Mesodermal cell (in vitro differentiated cells): ENCODE data around the gene MKS1.

Source experiments
- H3K27ac ChIP-seq: 2 replicates; pipeline ENCODE4 v1.7.0; 2013; ENCODE audit warnings: mild to moderate bottlenecking, low read depth, low read length, moderate library complexity; ENCODE audit not compliant: severe bottlenecking
- H3K36me3 ChIP-seq: 2 replicates; pipeline ENCODE4 v1.7.1; 2013; ENCODE audit warnings: mild to moderate bottlenecking, low read length, moderate library complexity; ENCODE audit not compliant: control insufficient read depth, insufficient read depth
- H3K4me1 ChIP-seq: one replicate; pipeline ENCODE4 v1.7.1; 2013; ENCODE audit warnings: mild to moderate bottlenecking, low read length; ENCODE audit not compliant: insufficient read depth, control insufficient read depth, poor library complexity, severe bottlenecking
- H3K4me3 ChIP-seq: 2 replicates; pipeline ENCODE4 v1.7.0; 2013; ENCODE audit warnings: low read length, control low read depth, mild to moderate bottlenecking; ENCODE audit not compliant: insufficient read depth, poor library complexity, severe bottlenecking; ENCODE audit errors: extremely low read depth
- H3K9me3 ChIP-seq: 2 replicates; pipeline ENCODE4 v1.7.1; 2013; ENCODE audit warnings: mild to moderate bottlenecking, low read length, moderate library complexity; ENCODE audit not compliant: control insufficient read depth
- WGBS, 2 experiments: methylation state at CpG; one replicate each; pipeline ENCODE4 v1.1.5; 2013; ENCODE audit warnings: missing lambda C conversion rate in 2 of 2; ENCODE audit not compliant: insufficient coverage in 2 of 2; 5-methylcytosine and 5-hydroxymethylcytosine counted together

The MKS1 gene

GRCh38 chr17:58202859-58203258 lies 16.2 kb downstream of the MKS1 start:
- no peak overlapping the region for H3K27ac ChIP-seq
- H3K9me3 ChIP-seq: no peaks in the 10 kb centered on the region
- no peak overlapping the region for H3K4me3 ChIP-seq
- H3K4me1 ChIP-seq: no peaks in the 10 kb centered on the region
- 93 to 95% methylated on average over 7 of the region's 7 CpGs for WGBS, 2 experiments
- peaks cover 20% of the 10 kb centered on the region for H3K36me3 ChIP-seq

GRCh38 chr17:58200024-58200633 lies 18.9 kb downstream of the MKS1 start:
- WGBS, 2 experiments: 55 to 67% methylated on average over 13 to 14 of the region's 14 CpGs
- no peaks in the 10 kb centered on the region for H3K4me1 ChIP-seq

GRCh38 chr17:58196610-58197009 lies 22.4 kb downstream of the MKS1 start:
- Histone ChIP-seq H3K36me3 (no peaks in the 10 kb centered on the region), H3K9me3 (no peaks in the 10 kb centered on the region), H3K4me1 (no peaks in the 10 kb centered on the region), H3K27ac (no peak overlapping the region), H3K4me3 (no peak overlapping the region)
- 97 to 100% methylated on average over 2 to 5 of the region's 7 CpGs for WGBS, 2 experiments

More at GRCh38 chr17:58200024-58200633, 18.9 kb downstream of the MKS1 start:
- Histone ChIP-seq H3K4me3 (no peak overlapping the region), H3K36me3 (peaks cover 3% of the 10 kb centered on the region), H3K9me3 (no peaks in the 10 kb centered on the region), H3K27ac (no peak overlapping the region)

GRCh38 chr17:58195518-58196123 lies 23.4 kb downstream of the MKS1 start:
- Histone ChIP-seq H3K4me1 (no peaks in the 10 kb centered on the region), H3K27ac (no peak overlapping the region), H3K36me3 (no peaks in the 10 kb centered on the region), H3K9me3 (no peaks in the 10 kb centered on the region), H3K4me3 (no peak overlapping the region)
- WGBS, 2 experiments: 80 to 100% methylated on average over 1 to 2 of the region's 5 CpGs

- Histone ChIP-seq H3K4me3 (no peak overlapping the region), H3K36me3 (no peaks in the 10 kb centered on the region), H3K27ac (no peak overlapping the region), H3K4me1 (no peaks in the 10 kb centered on the region), H3K9me3 (no peaks in the 10 kb centered on the region)
- 80 to 94% methylated on average over 16 to 17 of the region's 18 CpGs for WGBS, 2 experiments
Measured at GRCh38 chr17:58193641-58194255, 25.3 kb downstream of the MKS1 start.

- H3K9me3 ChIP-seq: no peaks in the 10 kb centered on the region
Measured at GRCh38 chr17:58192612-58193011, 26.4 kb downstream of the MKS1 start, which contains the start of gene EPX. EPX (plus strand) TSS chr17:58192726; CDS start chr17:58192847, 121 bp downstream.

GRCh38 chr17:58191241-58191896 lies 27.7 kb downstream of the MKS1 start:
- Histone ChIP-seq H3K27ac (no peak overlapping the region), H3K4me3 (no peak overlapping the region), H3K4me1 (no peaks in the 10 kb centered on the region), H3K36me3 (no peaks in the 10 kb centered on the region), H3K9me3 (no peaks in the 10 kb centered on the region)
- WGBS, 2 experiments: 66 to 71% methylated on average over 14 of the region's 14 CpGs

More at GRCh38 chr17:58192612-58193011, 26.4 kb downstream of the MKS1 start, which contains the start of gene EPX:
- Histone ChIP-seq H3K27ac (no peak within 1 kb of the TSS), H3K36me3 (no peaks in the 10 kb centered on the region), H3K4me1 (no peaks in the 10 kb centered on the region), H3K4me3 (no peak within 1 kb of the TSS)
- WGBS, 2 experiments: 66 to 72% methylated on average over 5 to 6 of the region's 6 CpGs

- H3K4me3 ChIP-seq: no peak overlapping the region
- no peak overlapping the region for H3K27ac ChIP-seq
- 88% methylated on average over 4 to 11 of the region's 11 CpGs for WGBS, 2 experiments
Measured at GRCh38 chr17:58189436-58190146, 29.5 kb downstream of the MKS1 start.

GRCh38 chr17:58187675-58188074 lies 31.4 kb downstream of the MKS1 start:
- H3K4me3 ChIP-seq: no peak overlapping the region
- peaks cover 9% of the 10 kb centered on the region for H3K4me1 ChIP-seq
- no peaks in the 10 kb centered on the region for H3K9me3 ChIP-seq
- no peak overlapping the region for H3K27ac ChIP-seq
- H3K36me3 ChIP-seq: no peaks in the 10 kb centered on the region
- 83 to 93% methylated on average over 2 to 3 of the region's 7 CpGs for WGBS, 2 experiments

More at GRCh38 chr17:58189436-58190146, 29.5 kb downstream of the MKS1 start:
- Histone ChIP-seq H3K36me3 (no peaks in the 10 kb centered on the region), H3K4me1 (peaks cover 3% of the 10 kb centered on the region), H3K9me3 (no peaks in the 10 kb centered on the region)

- H3K4me3 ChIP-seq: no peak overlapping the region
- peaks cover 9% of the 10 kb centered on the region for H3K4me1 ChIP-seq
- H3K27ac ChIP-seq: no peak overlapping the region
- 93 to 95% methylated on average over 5 to 6 of the region's 6 CpGs for whole genome bisulfite sequencing, 2 experiments
- H3K9me3 ChIP-seq: no peaks in the 10 kb centered on the region
- H3K36me3 ChIP-seq: no peaks in the 10 kb centered on the region
Measured at GRCh38 chr17:58187063-58187462, 32.0 kb downstream of the MKS1 start.
